Endothelial cell of umbilical vein (primary cell): ENCODE measurements around the gene GSC2.

ENCODE experiments used
- EZH2 ChIP-seq: IDR thresholded peaks from 2 replicates; pipeline ENCODE4 v1.6.1; 2012; ENCODE audit warnings: borderline replicate concordance, low read depth, mild to moderate bottlenecking, moderate library complexity, low read length, inconsistent platforms; ENCODE audit not compliant: severe bottlenecking
- MYC ChIP-seq: IDR thresholded peaks from one replicate; pipeline ENCODE4 v1.6.1; 2011; ENCODE audit warnings: mild to moderate bottlenecking, low read depth, low read length
- POLR2A ChIP-seq: IDR thresholded peaks from 2 replicates; pipeline ENCODE4 v1.6.1; 2012; ENCODE audit warnings: low read depth, mild to moderate bottlenecking, control low read depth, low read length
- TF ChIP-seq, protein P1 (sequence below), 2 donors: IDR thresholded peaks; 1 replicate in 1 of 2; 2 replicates in 1 of 2; pipeline ENCODE4 v1.5.1; 2011; ENCODE audit warnings: low read length in 2 of 2, mild to moderate bottlenecking in 2 of 2, moderate library complexity in 2 of 2, control low read depth in 1 of 2, inconsistent platforms in 1 of 2, low read depth in 1 of 2; ENCODE audit not compliant: insufficient read depth in 1 of 2; ENCODE audit errors: extremely low read depth in 1 of 2

DNA sequence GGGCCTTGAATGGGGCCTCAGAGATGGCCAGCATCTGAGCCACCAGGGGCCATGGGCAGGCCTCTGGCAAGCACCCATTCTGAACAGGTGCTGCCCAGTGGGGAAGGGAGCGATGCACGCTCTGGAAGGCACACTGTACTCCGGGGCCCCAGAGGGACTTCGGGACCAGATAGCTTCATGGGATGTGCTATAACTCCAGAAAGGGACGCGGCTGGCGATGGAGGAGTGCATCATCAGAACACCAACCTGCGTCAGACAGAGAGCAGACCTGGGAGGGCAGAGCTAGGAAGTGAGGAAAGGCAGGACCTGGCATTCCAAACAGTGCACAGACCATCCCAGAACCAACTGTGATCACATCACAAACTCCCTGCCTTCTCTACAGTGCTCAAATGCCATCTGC is 44.6 kb downstream of the GSC2 start:
- TF ChIP-seq, protein P1, sequence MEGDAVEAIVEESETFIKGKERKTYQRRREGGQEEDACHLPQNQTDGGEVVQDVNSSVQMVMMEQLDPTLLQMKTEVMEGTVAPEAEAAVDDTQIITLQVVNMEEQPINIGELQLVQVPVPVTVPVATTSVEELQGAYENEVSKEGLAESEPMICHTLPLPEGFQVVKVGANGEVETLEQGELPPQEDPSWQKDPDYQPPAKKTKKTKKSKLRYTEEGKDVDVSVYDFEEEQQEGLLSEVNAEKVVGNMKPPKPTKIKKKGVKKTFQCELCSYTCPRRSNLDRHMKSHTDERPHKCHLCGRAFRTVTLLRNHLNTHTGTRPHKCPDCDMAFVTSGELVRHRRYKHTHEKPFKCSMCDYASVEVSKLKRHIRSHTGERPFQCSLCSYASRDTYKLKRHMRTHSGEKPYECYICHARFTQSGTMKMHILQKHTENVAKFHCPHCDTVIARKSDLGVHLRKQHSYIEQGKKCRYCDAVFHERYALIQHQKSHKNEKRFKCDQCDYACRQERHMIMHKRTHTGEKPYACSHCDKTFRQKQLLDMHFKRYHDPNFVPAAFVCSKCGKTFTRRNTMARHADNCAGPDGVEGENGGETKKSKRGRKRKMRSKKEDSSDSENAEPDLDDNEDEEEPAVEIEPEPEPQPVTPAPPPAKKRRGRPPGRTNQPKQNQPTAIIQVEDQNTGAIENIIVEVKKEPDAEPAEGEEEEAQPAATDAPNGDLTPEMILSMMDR (IDR thresholded peaks at IDR 0.05; ENCODE audit: extremely low read depth in 1 of 2, insufficient read depth in 1 of 2, low read depth in 1 of 2, low read length in 2 of 2) = no peak
- TF ChIP-seq MYC (no peak), POLR2A (no peak), EZH2 (no peak)
